CD4-positive, alpha-beta T cell treated with Interleukin-6 at 100 ng/mL for 8 hours (primary cell): ENCODE data around the gene PAN3.

Experiments
- DNase-seq: peaks from one replicate; pipeline ENCODE4 v3.0.0-alpha.2; 2020; ENCODE audit warnings: mixed read lengths, low spot score

The PAN3 gene

GRCh38 chr13:28306325-28306724 lies 168.0 kb downstream of the PAN3 start:
- DNase-seq, result no peak

GRCh38 chr13:28313579-28313978 lies 175.2 kb downstream of the PAN3 start:
- no peak for DNase-seq

GRCh38 chr13:28314879-28315278 lies 176.5 kb downstream of the PAN3 start:
- no peak for DNase-seq

- DNase-seq, result no peak
Observed at GRCh38 chr13:28316129-28316528, 177.8 kb downstream of the PAN3 start.

DNA sequence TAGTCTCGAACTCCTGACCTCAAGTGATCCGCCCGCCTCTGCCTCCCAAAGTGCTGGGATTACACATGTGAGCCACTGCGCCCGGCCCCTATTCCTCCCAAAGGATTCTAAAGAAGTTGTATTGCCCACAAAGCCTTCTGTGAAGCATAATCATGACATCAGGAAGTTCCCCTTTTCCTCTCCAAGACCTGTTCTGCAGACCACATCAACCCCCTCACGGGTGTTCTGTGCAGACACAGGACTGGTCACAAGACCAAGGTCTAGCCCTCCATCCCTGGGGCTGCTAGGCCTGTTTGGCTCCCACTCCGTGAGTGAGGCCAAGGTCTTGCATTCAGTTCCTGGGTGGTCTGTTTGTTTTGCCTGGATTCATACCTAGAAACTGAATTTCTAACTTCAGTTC lies 178.5 kb downstream of the PAN3 start:
- DNase-seq, result no peak

DNA sequence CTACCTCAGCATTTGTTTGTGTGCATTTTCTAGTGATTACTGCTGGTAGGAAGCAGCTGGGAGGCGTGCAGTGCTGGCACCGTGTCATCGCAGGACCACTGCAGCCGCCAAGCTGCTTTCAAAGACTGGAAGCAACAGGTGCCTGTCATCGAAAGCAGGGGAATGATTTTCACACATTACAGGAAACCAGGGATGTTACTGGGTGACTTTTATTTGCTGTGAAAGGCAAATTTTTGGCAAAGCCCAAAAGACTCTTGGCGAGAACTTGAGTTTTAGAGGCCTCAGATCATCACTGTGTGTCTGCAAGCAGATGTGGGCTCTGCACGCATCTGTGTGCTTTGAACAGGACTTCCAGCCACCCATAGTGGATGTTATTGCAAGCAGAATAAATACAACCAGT lies 180.2 kb downstream of the PAN3 start:
- no peak for DNase-seq

GRCh38 chr13:28319528-28319927 lies 181.2 kb downstream of the PAN3 start:
- no peak for DNase-seq

DNA sequence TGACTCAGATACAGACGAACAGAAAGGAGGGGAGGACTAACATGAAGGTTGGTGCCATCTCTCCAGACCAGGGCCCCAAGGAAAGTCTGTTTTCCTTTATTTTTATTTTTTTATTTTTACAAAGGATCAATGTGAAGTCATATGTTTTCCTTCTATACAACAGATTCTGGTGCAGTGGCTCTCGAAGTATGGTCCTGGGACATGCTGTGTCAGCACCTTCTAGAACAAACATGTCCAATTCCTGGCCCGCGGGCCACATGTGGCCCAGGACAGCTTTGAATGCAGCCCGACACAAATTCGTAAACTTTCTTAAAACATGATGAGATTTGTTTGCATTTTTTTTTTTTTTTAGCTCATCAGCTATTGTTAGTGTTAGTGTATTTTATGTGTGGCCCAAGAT lies 181.9 kb downstream of the PAN3 start:
- no peak for DNase-seq

DNA sequence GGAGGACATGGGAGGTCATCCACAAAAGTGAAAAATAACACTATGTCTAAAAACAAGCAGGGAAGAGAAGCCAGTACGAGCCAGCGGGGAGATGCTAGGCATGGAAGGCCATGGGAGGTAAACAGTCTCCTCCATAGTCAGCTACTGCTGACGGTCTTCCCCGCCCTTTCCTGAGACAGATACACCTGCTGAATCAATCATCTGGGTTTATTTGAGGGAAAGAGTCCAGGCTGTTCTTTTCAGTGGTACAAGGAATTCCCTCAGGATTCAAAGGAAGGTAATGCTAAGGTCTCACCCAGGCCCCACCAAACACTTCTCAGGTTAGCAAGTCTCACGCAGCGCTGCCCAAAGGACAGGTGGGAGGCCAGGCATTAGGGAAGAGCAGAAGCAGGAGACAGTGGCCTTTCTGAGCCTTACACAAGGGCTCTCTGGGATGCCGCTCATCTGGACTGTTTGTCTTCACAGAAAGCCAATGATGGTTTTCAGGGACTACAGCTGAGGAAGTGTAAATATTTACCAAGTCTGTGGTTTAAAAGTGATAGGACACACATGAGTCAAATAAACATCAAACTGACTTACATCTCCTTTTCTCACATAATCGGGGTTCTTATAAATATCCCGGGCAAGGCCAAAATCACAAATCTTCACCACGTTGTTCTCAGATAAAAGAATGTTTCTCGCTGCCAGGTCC lies 182.7 kb downstream of the PAN3 start:
- no peak for DNase-seq

DNA sequence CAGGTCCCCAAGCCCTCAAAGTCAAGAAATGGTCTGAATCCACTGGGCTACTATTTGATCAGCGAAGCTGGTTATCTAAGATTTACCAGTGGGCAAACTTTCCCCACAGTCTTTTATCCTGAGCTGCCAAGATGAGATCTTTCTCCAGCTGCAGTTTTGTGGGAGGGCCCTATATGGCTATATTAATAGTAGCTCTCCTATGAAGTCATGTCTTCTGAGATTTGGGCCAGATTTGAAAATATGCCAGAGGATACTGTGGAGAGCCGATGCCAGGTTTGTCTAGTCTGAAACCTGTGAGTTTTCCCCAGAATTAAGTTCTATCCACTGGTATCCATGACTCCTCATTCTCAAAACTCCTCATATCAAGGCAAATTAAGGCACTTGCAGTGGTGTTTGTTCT lies 183.4 kb downstream of the PAN3 start:
- DNase-seq, result no peak

GRCh38 chr13:28322256-28322905 lies 184.0 kb downstream of the PAN3 start:
- no peak for DNase-seq

- peak; percentile 39 for DNase-seq
Observed at GRCh38 chr13:28324181-28324789, 185.9 kb downstream of the PAN3 start.

DNA sequence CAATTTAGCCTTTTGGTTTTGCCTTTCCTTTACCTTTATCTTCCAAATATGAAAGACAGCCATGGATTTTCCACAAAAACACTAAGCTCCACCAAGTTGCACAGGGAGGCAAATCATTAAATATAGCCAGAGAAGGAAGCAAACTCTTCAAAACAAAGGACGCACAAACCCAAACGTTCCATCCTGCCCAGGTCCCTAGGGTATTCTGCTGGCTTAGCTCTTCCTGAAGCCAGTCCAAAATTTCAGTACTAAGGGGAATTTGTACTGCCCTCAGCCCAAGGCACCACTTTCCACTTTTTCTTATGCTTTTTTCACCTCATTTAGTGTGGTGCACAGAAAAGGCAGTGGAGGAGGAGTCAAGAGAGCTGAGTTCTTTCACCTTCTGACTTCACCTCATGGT lies 186.7 kb downstream of the PAN3 start:
- no peak for DNase-seq

- DNase-seq, result no peak
Observed at GRCh38 chr13:28326056-28326455, 187.7 kb downstream of the PAN3 start.

GRCh38 chr13:28327373-28328270 lies 189.3 kb downstream of the PAN3 start:
- no peak for DNase-seq

DNA sequence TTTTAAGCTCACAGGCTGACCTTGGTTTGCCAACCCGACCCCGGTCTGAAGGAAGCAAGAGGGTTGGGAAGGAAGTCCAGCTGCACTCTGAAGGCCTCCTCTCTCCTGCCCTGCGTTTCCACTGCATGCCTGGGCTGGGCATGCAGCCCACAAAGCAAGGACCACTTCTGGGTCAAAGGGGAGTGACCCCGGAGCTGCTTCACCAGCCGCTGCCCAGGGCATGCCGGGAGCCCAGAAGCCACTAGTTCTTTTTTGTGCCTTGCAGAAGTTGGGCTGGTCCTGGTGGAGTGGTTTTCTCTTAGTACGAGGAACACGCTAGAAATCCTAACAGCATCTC lies 189.9 kb downstream of the PAN3 start:
- no peak for DNase-seq

GRCh38 chr13:28329395-28330158 lies 191.2 kb downstream of the PAN3 start:
- no peak for DNase-seq

DNA sequence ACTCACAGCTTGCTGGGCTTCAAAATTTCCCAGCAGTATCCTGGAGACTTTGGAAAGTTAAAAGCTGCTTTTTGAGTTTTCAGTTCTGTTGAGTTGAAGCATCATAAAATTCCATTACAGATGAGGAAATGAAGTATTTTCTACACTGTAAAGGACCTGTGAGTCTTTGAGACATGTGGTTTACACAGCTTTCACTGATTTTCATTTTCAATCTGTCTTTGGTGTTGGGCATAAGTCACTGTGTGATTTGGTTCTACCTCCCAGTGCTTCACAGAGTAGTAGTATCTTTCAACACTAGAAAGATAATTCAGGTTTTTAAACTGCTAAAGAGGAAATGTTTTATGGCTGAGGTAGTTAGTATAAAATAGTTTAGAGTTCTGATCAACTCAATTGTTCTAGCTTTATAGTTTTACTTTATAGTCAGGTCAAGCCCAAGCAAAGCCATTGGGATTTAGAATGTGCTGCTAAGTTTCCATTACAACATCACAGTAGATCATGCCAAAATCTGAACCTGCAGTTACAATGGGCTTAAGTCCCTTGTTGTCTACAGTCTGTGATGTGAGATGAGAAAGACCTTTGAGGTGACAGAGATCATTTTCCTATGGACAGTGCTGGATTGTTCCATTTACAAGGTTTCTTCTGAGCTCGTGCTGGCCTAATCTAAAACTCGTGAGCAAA lies 195.0 kb downstream of the PAN3 start:
- DNase-seq, result no peak

- no peak for DNase-seq
Observed at GRCh38 chr13:28336193-28336657, 197.9 kb downstream of the PAN3 start.

DNA sequence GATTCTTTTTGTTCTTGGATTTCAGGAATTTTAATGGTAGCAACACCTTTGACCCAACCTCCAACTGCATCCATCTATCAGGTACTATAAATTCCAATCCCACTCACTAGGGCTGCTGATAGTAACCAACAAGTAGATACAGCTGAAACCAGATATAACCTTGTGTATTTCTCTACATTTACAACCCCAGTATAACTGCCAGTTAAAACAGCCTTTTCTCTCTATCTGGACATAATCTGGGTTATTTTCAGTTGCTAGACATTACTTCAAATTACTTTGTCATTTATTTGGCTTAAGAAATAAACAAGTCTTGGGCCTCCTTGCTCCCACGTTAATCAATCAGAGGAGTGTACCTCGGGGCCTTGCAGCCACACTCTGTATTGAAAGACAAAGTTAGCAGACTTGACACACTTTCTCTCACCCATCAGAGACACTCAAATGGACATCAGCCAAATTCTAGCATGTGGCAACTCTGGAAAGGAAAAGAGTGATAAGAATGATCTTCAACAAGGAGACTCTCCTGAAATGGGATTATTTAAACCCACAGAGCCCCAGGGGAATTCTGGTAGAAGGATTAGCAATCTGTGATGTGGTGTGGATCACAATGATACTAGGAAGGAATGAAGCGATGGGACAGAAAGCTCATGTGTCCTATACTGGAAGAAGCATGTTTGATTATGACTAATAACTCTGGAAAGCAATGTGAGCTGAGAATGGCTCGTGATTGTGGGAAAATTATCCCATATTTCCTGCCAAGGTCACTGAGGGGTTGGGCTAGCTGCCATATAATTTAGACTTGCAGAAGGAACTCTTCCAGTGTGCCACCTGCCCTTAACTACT lies 199.0 kb downstream of the PAN3 start:
- DNase-seq, result no peak
